SK-N-MC (cell line): ENCODE results near the gene PAK6.

Experiments
- DNase-seq: peaks from one replicate; pipeline ENCODE4 v3.0.0-alpha.2; 2011; ENCODE audit warnings: low read depth, low spot score
- H3K27ac ChIP-seq: fragments of 200-600 bp; sonication (generic); 2 replicates; pipeline ENCODE4 v1.5.1; 2016; ENCODE audit warnings: mixed run types
- H3K36me3 ChIP-seq: fragments of 200-600 bp; sonication (generic); 2 replicates; pipeline ENCODE4 v1.6.1; 2017; ENCODE audit warnings: antibody characterized with exemption, low read length, mixed read lengths; ENCODE audit not compliant: insufficient read depth
- H3K4me3 ChIP-seq: fragments of 200-600 bp; sonication (generic); 2 replicates; pipeline ENCODE4 v1.5.1; 2016
- H3K9ac ChIP-seq: fragments of 200-600 bp; sonication (generic); 2 replicates; pipeline ENCODE4 v1.8.0; 2017; ENCODE audit warnings: mixed run types, mixed read lengths; ENCODE audit not compliant: insufficient read length
- H3K9me3 ChIP-seq: fragments of 200-600 bp; sonication (generic); 2 replicates; pipeline ENCODE4 v1.6.1; 2017; ENCODE audit warnings: low read depth, mild to moderate bottlenecking, antibody characterized with exemption, low read length, moderate library complexity, mixed read lengths
- EZH2 ChIP-seq: fragments of 200-600 bp; sonication (generic); IDR thresholded peaks from one replicate; pipeline ENCODE4 v1.6.1; 2017; ENCODE audit warnings: antibody characterized with exemption
- FOXP2 ChIP-seq: optimal IDR thresholded peaks from 2 replicates; pipeline ENCODE3; 2011; ENCODE audit warnings: mild to moderate bottlenecking, moderate library complexity; ENCODE audit not compliant: insufficient read depth; ENCODE audit errors: extremely low read length, control extremely low read depth
- POLR2AphosphoS5 ChIP-seq: IDR thresholded peaks from 2 replicates; pipeline ENCODE4 v1.6.1; 2012; ENCODE audit warnings: mild to moderate bottlenecking, low read depth, low read length, borderline replicate concordance

The PAK6 gene

GRCh38 chr15:40238532-40239403 lies at the start of gene PAK6:
PAK6 (plus strand) TSS chr15:40239063; CDS start chr15:40264786, 25,723 bp downstream.
- TF ChIP-seq POLR2AphosphoS5 (no peak; the same call in 1 of the 2 replicates), EZH2 (no peak), FOXP2 (no peak)
- Histone ChIP-seq H3K36me3 (no peaks in the 10 kb centered on the region; the same call in 1 of the 2 replicates), H3K27ac (no peak within 1 kb of the TSS), H3K4me3 (peak within 1 kb of the TSS; percentile 76), H3K9me3 (no peaks in the 10 kb centered on the region), H3K9ac (peak within 1 kb of the TSS; percentile 60)
- no peak for DNase-seq

- Histone ChIP-seq H3K9ac (no peak overlapping the region), H3K9me3 (no peaks in the 10 kb centered on the region), H3K4me3 (no peak overlapping the region), H3K27ac (no peak overlapping the region), H3K36me3 (peaks cover 91% of the 10 kb centered on the region)
- no peak for TF ChIP-seq POLR2AphosphoS5
- no peak for TF ChIP-seq EZH2
- TF ChIP-seq FOXP2, result no peak
- no peak for DNase-seq
These were observed 48.3 kb upstream of the PAK6 start for GRCh38 chr15:40190591-40190990.

GRCh38 chr15:40192942-40193341 lies 45.9 kb upstream of the PAK6 start:
- H3K36me3 ChIP-seq, result peaks cover 97% of the 10 kb centered on the region
- H3K9me3 ChIP-seq, result no peaks in the 10 kb centered on the region
- TF ChIP-seq EZH2, result no peak
- TF ChIP-seq POLR2AphosphoS5, result no peak
- TF ChIP-seq FOXP2, result no peak
- no peak overlapping the region for H3K27ac ChIP-seq
- H3K9ac ChIP-seq, result no peak overlapping the region
- H3K4me3 ChIP-seq, result no peak overlapping the region
- no peak for DNase-seq

GRCh38 chr15:40197434-40197833 lies 41.4 kb upstream of the PAK6 start:
- Histone ChIP-seq H3K36me3 (peaks cover 93% of the 10 kb centered on the region), H3K4me3 (no peak overlapping the region), H3K9ac (no peak overlapping the region), H3K27ac (no peak overlapping the region), H3K9me3 (no peaks in the 10 kb centered on the region)
- DNase-seq, result no peak
- TF ChIP-seq FOXP2 (no peak), POLR2AphosphoS5 (no peak), EZH2 (no peak)

GRCh38 chr15:40198355-40199085 lies 40.3 kb upstream of the PAK6 start:
- no peak for DNase-seq
- Histone ChIP-seq H3K9ac (no peak overlapping the region), H3K36me3 (peaks cover 93% of the 10 kb centered on the region), H3K9me3 (no peaks in the 10 kb centered on the region), H3K4me3 (no peak overlapping the region), H3K27ac (0 out of 2 replicates have a peak overlapping the region, but pooled peaks have one; percentile 22)
- TF ChIP-seq POLR2AphosphoS5, result no peak
- TF ChIP-seq FOXP2, result no peak
- TF ChIP-seq EZH2, result no peak

GRCh38 chr15:40204100-40204499 lies 34.8 kb upstream of the PAK6 start:
- no peak overlapping the region for H3K27ac ChIP-seq
- DNase-seq, result no peak
- H3K9ac ChIP-seq, result no peak overlapping the region
- no peak for TF ChIP-seq POLR2AphosphoS5
- no peak for TF ChIP-seq FOXP2
- no peaks in the 10 kb centered on the region for H3K9me3 ChIP-seq
- no peak overlapping the region for H3K4me3 ChIP-seq
- peaks cover 86% of the 10 kb centered on the region for H3K36me3 ChIP-seq

GRCh38 chr15:40217166-40217824 lies 21.6 kb upstream of the PAK6 start:
- peak; percentile 47 for DNase-seq
- Histone ChIP-seq H3K9ac (no peak overlapping the region), H3K9me3 (no peaks in the 10 kb centered on the region), H3K36me3 (peaks cover 82% of the 10 kb centered on the region), H3K4me3 (no peak overlapping the region), H3K27ac (no peak overlapping the region)
- TF ChIP-seq EZH2 (no peak), FOXP2 (no peak), POLR2AphosphoS5 (no peak)

- Histone ChIP-seq H3K27ac (no peak overlapping the region), H3K4me3 (no peak overlapping the region), H3K9ac (no peak overlapping the region), H3K36me3 (peaks cover 85% of the 10 kb centered on the region), H3K9me3 (no peaks in the 10 kb centered on the region)
- no peak for TF ChIP-seq EZH2
- TF ChIP-seq POLR2AphosphoS5, result no peak
- no peak for TF ChIP-seq FOXP2
- no peak for DNase-seq
These were observed 19.1 kb upstream of the PAK6 start for GRCh38 chr15:40219801-40220200.
